HEK293 (cell line): ENCODE measurements around the gene SYAP1.

Experiments
- CTCF ChIA-PET: fragments of 350-600 bp; formaldehyde crosslinking; extraction: SDS; loops from one replicate; lab custom pipeline; 2021; ENCODE audit warnings: antibody characterized with exemption; lab: Yijun Ruan, JAX
- POLR2A ChIA-PET: fragments of 300-600 bp; formaldehyde crosslinking; extraction: SDS; loops from one replicate; lab custom pipeline; 2020; ENCODE audit warnings: antibody characterized with exemption, inconsistent platforms; lab: Yijun Ruan, JAX
- H3K27ac ChIP-seq: fragments of 200-500 bp; sonication (Bioruptor generic); 2 replicates; pipeline ENCODE4 v1.5.1; 2014; ENCODE audit warnings: low read depth, low read length, control low read depth, inconsistent platforms; ENCODE audit errors: extremely low read depth
- H3K36me3 ChIP-seq, 2 experiments: fragments of 200-500 bp in 1 of 2; sonication (Bioruptor generic) in 1 of 2; 1 replicate in 1 of 2; 2 replicates in 1 of 2; pipeline ENCODE4 v1.5.1; 2014 to 2017; ENCODE audit warnings: inconsistent platforms in 2 of 2, low read length in 2 of 2; ENCODE audit not compliant: control insufficient read depth in 2 of 2, insufficient read depth in 1 of 2
- H3K4me1 ChIP-seq: fragments of 200-500 bp; sonication (Bioruptor generic); 2 replicates; pipeline ENCODE4 v1.5.1; 2014; ENCODE audit warnings: mild to moderate bottlenecking, low read length, inconsistent platforms; ENCODE audit not compliant: control insufficient read depth, insufficient read depth
- H3K4me3 ChIP-seq: 2 replicates; pipeline ENCODE4 v1.5.1; 2011; ENCODE audit warnings: low read depth, mild to moderate bottlenecking, control low read depth, low read length, moderate library complexity
- H3K9me3 ChIP-seq: fragments of 200-500 bp; sonication (Bioruptor generic); 2 replicates; pipeline ENCODE4 v1.5.1; 2014; ENCODE audit warnings: low read depth, low read length, inconsistent platforms; ENCODE audit not compliant: control insufficient read depth, insufficient read depth
- BCL11A ChIP-seq: fragments of 450-650 bp; formaldehyde crosslinking; IDR thresholded peaks from 2 replicates; pipeline ENCODE4 v1.5.1; 2016; ENCODE audit warnings: low read depth, missing biosample characterization, missing genetic modification characterization
- CTCF ChIP-seq: fragments of 450-650 bp; formaldehyde crosslinking; IDR thresholded peaks from 2 replicates; pipeline ENCODE4 v1.5.1; 2016; ENCODE audit warnings: missing biosample characterization, missing genetic modification characterization
- PBX3 ChIP-seq: sonication (generic); formaldehyde crosslinking; IDR thresholded peaks from 2 replicates; pipeline ENCODE4 v1.8.1; 2022; ENCODE audit warnings: mild to moderate bottlenecking, moderate library complexity, missing genetic modification reagents
- PRDM6 ChIP-seq: fragments of 450-650 bp; formaldehyde crosslinking; IDR thresholded peaks from 2 replicates; pipeline ENCODE4 v1.5.1; 2017; ENCODE audit warnings: missing biosample characterization, missing genetic modification characterization
- REPIN1 ChIP-seq: fragments of 450-650 bp; formaldehyde crosslinking; IDR thresholded peaks from 2 replicates; pipeline ENCODE4 v1.5.1; 2017; ENCODE audit warnings: missing biosample characterization, missing genetic modification characterization, low read depth
- REST ChIP-seq: fragments of 450-650 bp; formaldehyde crosslinking; IDR thresholded peaks from 2 replicates; pipeline ENCODE4 v1.5.1; 2016; ENCODE audit warnings: missing biosample characterization, missing genetic modification characterization
- ZBTB20 ChIP-seq: fragments of 450-650 bp; formaldehyde crosslinking; IDR thresholded peaks from 2 replicates; pipeline ENCODE4 v1.5.1; 2016; ENCODE audit warnings: missing biosample characterization, missing genetic modification characterization
- ZFP41 ChIP-seq: fragments of 450-650 bp; formaldehyde crosslinking; IDR thresholded peaks from 2 replicates; pipeline ENCODE4 v1.5.1; 2016; ENCODE audit warnings: missing biosample characterization, missing genetic modification characterization, borderline replicate concordance
- ZNF10 ChIP-seq: fragments of 450-650 bp; formaldehyde crosslinking; IDR thresholded peaks from 2 replicates; pipeline ENCODE4 v1.5.1; 2017; ENCODE audit warnings: missing biosample characterization, missing genetic modification characterization
- ZNF121 ChIP-seq: fragments of 450-650 bp; formaldehyde crosslinking; IDR thresholded peaks from 2 replicates; pipeline ENCODE4 v1.5.1; 2016; ENCODE audit warnings: missing biosample characterization, missing genetic modification characterization
- ZNF302 ChIP-seq: fragments of 450-650 bp; formaldehyde crosslinking; IDR thresholded peaks from 2 replicates; pipeline ENCODE4 v1.5.1; 2016; ENCODE audit warnings: missing biosample characterization, missing genetic modification characterization, low read depth
- ZNF354C ChIP-seq: fragments of 450-650 bp; formaldehyde crosslinking; IDR thresholded peaks from 2 replicates; pipeline ENCODE4 v1.5.1; 2016; ENCODE audit warnings: missing biosample characterization, missing genetic modification characterization, low read depth, borderline replicate concordance
- ZNF488 ChIP-seq: fragments of 450-650 bp; formaldehyde crosslinking; IDR thresholded peaks from 2 replicates; pipeline ENCODE4 v1.5.1; 2016; ENCODE audit warnings: missing biosample characterization, missing genetic modification characterization
- ZSCAN5A ChIP-seq: fragments of 450-650 bp; formaldehyde crosslinking; IDR thresholded peaks from 2 replicates; pipeline ENCODE4 v1.5.1; 2016; ENCODE audit warnings: missing biosample characterization, missing genetic modification characterization

SYAP1 gene

GRCh38 chrX:16745102-16745501 lies 25.7 kb downstream of the SYAP1 start (continued):
- TF ChIP-seq PRDM6: no peak
- TF ChIP-seq CTCF (tag by site-specific recombination): no peak
- TF ChIP-seq, all 188 proteins: peak for 0

- TF ChIP-seq ZNF121 (tag by site-specific recombination): no peak
- TF ChIP-seq ZNF302: no peak
- no peak for TF ChIP-seq PBX3 (CRISPR knock-in tag)
- TF ChIP-seq REST (tag by site-specific recombination): no peak
- no peak for TF ChIP-seq ZFP41 (tag by site-specific recombination)
- no peak for TF ChIP-seq ZNF10 (tag by site-specific recombination)
- no peak for TF ChIP-seq REPIN1
- TF ChIP-seq ZSCAN5A: no peak
- no peak for TF ChIP-seq BCL11A (tag by site-specific recombination)
- TF ChIP-seq ZNF488 (tag by site-specific recombination): no peak
- no peak for TF ChIP-seq ZNF354C
- TF ChIP-seq ZBTB20 (tag by site-specific recombination): no peak
- TF ChIP-seq, all 188 proteins: peak for 0
- ChIA-PET CTCF (no interaction called here), POLR2A (interaction anchor here (0.7 kb wide), 1 partner anchor 49 kb away, joined by 3 read pairs; no protein-coding TSS in a partner anchor)
- H3K27ac ChIP-seq: no peak overlapping the region
- no peaks in the 10 kb centered on the region for H3K9me3 ChIP-seq
- H3K4me3 ChIP-seq: no peak overlapping the region
- H3K36me3 ChIP-seq: peaks cover 85 to 90% of the 10 kb centered on the region in 2 experiments
- no peaks in the 10 kb centered on the region for H3K4me1 ChIP-seq
Observed at GRCh38 chrX:16745659-16746058, 26.2 kb downstream of the SYAP1 start.
